Vagina (tissue), 2 donors: ENCODE data around the gene ZMAT2.

Source experiments
- POLR2A ChIP-seq, 2 donors: fragments of 450-650 bp; IDR thresholded peaks; one replicate each; pipeline ENCODE4 v1.6.1; 2017; ENCODE audit warnings: antibody characterized with exemption in 2 of 2, mild to moderate bottlenecking in 2 of 2, moderate library complexity in 2 of 2
- POLR2AphosphoS5 ChIP-seq, 2 donors: sonication (generic); formaldehyde crosslinking; IDR thresholded peaks; one replicate each; pipeline ENCODE4 v1.9.0; 2017; ENCODE audit warnings: antibody characterized with exemption in 2 of 2, mild to moderate bottlenecking in 2 of 2, low read depth in 1 of 2; ENCODE audit not compliant: insufficient read depth in 1 of 2
- TF ChIP-seq, protein P1 (sequence below), 3 experiments: fragments of 450-650 bp in 2 of 3; fragments of 200-600 bp in 1 of 3; sonication (generic) in 1 of 3; IDR thresholded peaks; one replicate each; pipeline ENCODE4 v1.5.1; 2017 to 2019; ENCODE audit warnings: antibody characterized with exemption in 3 of 3, mild to moderate bottlenecking in 2 of 3, moderate library complexity in 2 of 3

DNA sequence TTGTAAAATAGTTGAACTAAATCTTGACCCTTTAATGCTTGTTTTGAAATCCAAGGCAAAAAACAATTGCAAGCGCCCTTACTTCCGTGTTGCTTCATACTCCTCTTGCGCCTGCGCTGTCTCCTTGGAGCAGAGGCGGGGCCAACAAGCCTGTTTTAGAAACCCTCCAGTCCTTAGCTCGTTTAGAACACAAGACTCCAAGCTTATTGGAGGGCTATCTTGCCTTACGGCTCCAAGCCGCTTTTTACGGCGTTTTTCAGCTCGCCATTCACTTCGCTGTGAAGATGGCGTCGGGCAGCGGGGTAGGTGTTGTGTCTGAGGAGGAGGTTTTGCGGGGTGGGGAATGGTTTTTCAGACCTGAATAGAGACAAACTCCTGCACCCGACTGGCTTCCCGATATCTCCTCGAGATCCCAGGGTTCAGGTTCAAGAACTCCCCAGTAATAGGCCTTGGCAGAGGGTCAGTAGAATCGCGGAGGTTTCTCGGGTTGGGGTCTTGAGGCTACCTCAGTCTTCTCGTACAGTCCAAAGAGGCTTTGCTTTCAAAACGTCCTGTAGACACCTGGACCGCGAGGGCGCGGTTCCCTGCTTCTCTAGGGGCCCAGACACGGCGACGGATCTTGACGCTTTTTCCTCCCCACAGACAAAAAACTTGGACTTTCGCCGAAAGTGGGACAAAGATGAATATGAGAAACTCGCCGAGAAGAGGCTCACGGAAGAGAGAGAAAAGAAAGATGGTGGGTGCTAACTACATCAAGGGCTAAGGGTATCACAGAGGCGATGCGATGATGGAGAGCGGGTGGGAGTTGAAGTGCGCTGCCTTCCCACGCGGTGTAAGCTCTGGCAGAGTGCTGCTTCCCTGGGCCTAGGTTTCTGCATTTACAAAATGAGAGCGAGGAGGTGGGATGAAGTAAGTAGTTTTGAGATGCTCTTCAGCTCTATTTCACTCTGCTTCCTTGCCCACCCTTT lies at the start of gene ZMAT2:
- TF ChIP-seq POLR2A (IDR thresholded peaks at IDR 0.05) (peak in 1 of 2 donors; percentile 45), POLR2AphosphoS5 (IDR thresholded peaks at IDR 0.05; ENCODE audit: insufficient read depth in 1 of 2, low read depth in 1 of 2) (peak; percentile 73 to 99)
- TF ChIP-seq, protein P1, sequence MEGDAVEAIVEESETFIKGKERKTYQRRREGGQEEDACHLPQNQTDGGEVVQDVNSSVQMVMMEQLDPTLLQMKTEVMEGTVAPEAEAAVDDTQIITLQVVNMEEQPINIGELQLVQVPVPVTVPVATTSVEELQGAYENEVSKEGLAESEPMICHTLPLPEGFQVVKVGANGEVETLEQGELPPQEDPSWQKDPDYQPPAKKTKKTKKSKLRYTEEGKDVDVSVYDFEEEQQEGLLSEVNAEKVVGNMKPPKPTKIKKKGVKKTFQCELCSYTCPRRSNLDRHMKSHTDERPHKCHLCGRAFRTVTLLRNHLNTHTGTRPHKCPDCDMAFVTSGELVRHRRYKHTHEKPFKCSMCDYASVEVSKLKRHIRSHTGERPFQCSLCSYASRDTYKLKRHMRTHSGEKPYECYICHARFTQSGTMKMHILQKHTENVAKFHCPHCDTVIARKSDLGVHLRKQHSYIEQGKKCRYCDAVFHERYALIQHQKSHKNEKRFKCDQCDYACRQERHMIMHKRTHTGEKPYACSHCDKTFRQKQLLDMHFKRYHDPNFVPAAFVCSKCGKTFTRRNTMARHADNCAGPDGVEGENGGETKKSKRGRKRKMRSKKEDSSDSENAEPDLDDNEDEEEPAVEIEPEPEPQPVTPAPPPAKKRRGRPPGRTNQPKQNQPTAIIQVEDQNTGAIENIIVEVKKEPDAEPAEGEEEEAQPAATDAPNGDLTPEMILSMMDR (IDR thresholded peaks at IDR 0.05), result no peak
